GM18508 (cell line): Measurements from ENCODE around the gene MTCL1.

Experiments
- ATAC-seq: cut with Tn5 transposase; IDR thresholded peaks from one replicate; pipeline ENCODE4 v1.9.1; 2021; ENCODE audit warnings: moderate number of reproducible peaks; ENCODE audit not compliant: insufficient read depth, unreplicated experiment

Gene MTCL1

GRCh38 chr18:8685914-8686216 lies 19.5 kb upstream of the MTCL1 start:
- ATAC-seq, result no peak

DNA sequence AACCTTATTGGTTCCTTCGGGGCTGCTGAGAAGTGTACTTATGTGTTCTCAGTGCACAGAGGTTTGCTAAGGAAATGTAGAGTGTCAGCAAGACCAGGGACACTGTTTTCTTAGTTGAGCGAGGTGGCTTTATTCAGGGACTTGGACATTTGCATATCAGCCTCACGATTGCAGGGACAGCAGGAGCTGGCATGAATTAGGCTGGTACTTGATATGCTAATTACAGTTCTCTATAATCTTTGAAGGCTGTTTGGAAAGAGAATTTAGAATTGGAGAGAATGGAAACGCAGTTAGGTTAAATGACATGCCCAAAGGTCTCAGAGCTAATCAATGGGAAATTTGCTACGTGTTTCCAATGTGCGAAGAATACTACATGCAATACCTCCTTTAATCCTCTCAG lies 18.7 kb upstream of the MTCL1 start:
- no peak for ATAC-seq

GRCh38 chr18:8688216-8688800 lies 17.0 kb upstream of the MTCL1 start:
- no peak for ATAC-seq

DNA sequence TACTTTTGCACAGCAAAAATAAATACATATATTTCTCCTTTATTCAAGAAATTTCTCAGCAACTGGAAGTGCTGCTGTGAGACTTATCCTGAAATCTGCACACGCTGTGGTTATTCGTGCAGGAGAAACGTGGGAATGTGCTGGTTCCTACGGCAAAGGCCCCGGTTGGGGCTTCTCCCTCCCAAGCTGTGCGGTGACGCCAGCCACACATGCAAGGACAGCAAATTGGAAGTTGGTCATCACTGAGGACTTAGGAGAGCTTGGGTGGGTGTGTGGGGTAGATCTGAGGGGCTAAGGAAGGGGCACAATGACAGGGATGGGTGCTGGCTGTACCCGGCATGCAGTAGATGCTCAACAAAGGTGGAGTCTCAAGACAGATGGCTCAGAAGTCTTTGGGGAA lies 16.5 kb upstream of the MTCL1 start:
- no peak for ATAC-seq

GRCh38 chr18:8689517-8689916 lies 15.8 kb upstream of the MTCL1 start:
- ATAC-seq, result no peak

DNA sequence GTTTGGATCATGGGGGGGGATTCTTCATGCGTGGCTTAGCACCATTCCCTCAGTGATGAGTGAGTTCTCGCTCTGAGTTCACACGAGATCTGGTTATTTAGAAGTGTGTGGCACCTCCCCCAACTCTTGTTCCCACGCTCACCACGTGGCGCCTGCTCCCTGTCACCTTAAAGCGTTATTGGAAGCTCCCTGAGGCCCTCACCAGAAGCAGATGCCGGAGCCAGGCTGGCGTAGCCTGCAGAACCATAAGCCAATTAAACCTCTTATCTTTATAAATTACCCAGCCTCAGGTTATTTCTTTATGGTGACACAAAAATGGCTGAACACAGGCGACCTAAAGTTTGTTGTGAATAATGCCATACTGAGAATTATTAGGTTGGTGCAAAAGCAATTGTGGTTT lies 10.5 kb upstream of the MTCL1 start:
- ATAC-seq, result no peak

- no peak for ATAC-seq
Observed at GRCh38 chr18:8695932-8696517, 9.3 kb upstream of the MTCL1 start.

- no peak for ATAC-seq
Observed at GRCh38 chr18:8696749-8697211, 8.6 kb upstream of the MTCL1 start.

DNA sequence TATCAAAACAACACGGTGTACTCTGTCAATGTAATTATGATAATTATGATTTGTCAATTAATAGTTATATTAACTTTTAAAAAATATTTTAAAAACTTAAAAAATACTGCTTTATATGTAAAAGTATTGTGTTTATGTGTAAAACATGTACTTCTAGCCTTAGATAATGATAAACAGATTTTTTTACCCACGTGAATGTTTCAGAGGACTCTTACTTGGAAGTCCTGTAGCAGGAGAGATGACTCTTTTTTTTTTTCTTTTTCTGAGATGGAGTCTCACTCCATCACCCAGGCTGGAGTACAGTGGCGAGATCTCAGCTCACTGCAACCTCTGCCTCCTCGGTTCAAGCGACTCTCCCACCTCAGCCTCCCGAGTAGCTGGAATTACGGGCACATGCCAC lies 6.2 kb upstream of the MTCL1 start:
- no peak for ATAC-seq

DNA sequence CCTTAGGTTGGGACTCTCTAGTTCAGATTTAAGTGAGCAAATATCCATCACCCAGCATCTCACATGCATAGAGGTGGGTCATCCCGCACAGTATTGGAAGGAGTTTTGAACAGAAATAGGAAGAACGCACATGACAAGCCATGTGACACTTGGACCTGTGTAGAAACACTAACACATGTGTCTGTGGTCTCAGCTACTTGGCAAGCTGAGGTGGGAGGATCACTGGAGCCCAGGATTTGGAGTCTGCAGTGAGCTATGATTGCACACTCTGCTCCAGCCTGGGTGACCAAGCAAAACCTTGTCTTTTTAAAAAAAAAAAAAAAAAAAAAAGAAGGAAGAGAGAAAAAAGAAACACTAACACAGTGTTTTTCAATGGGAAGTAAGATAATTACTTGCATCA lies 5.4 kb upstream of the MTCL1 start:
- no peak for ATAC-seq

DNA sequence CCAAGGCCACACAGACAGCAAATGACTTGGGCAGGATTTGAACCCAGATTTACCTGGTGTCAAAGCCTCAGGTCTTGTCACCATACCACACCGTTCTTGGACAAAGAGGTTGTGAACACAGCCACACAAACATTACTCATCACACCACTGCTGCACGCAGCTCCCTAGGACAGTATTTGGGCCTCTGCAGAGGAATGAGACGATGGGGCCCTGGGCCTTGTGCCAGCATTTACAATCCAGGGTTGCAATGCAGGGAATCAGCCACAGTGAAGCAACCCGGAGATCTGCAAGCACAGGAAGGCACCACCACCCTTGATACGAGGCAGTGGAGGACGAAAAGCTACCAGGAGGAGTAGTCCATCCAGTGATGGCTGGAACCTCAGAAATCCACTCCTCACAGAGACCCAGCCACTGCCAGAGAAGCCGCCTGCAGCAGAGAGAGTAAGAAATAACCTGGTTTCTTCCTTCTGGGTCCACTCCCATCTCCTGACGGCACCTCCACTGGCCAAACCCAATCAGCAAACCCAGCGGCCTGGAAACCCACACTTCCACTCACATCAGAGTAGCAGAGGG lies 3.7 kb upstream of the MTCL1 start:
- ATAC-seq, result no peak

- no peak for ATAC-seq
Observed at GRCh38 chr18:8702668-8703067, 2.7 kb upstream of the MTCL1 start.

- no peak for ATAC-seq
Observed at GRCh38 chr18:8703092-8703709, 2.2 kb upstream of the MTCL1 start.

DNA sequence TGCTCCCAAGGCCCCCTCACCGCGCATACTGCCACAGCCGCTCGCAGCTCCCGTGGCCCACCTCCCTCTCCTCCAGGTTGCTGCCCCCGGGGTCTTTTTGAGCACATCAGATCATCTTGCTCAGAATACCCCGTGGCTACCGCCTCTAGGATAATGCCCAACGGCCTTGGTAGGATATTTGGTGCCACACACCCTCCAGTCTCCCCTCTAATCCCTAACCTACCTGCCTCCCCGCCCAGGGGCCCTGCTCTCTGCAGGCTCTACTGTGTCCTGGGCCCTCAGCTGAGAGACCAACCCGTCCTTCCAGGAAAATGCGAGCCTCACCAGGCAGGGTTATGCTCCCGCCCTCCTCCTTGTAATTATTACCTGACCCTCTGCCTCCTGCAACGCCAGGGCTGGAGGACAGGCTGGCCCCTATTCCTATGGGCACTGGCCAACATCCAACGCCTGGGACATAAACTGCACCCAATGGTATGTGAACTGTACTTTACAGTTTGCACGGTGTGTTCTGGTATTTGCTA lies 1.5 kb upstream of the MTCL1 start:
- no peak for ATAC-seq

DNA sequence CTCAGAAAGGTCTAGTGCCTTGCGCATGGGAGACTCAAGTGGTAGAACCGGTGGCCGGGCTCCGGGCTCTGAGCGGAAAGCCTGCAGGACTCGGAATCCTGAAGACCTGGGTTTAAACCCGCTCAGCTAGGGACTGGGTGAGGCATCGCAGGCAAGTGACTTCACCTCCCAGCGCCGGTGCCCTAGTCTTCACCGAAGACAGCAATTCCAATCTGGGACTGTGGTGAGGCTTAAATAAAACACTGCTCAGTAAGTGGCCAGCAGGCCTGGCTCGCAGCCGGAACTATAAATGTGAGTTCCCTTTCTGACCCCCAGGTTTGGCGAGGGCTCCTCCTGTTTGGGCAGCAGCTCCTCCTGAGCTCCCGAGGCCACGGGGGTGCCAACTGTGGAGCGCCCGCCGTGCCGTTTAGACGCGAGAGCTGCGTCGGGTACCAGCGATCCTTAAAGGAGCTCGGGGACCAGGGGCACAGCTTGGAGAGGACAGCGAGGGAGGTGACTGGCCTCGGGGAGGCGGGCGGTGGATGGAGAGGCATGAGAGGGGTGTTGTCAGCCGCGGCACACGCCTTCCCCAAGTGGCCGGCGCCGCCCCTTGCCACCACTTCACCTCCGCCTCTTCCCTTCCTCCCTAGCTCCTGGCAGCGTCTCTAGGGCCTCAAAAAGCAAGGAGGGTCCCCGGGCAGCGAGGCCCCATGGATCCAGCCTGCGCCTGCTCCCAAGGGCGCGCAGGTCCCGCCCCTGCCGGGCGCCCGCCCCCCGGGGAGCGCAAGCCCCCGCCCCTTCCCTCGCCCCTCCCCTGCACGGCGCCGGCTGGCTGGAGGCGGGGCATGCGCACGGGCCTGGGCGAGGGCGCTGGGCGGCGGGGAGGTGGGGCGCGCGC lies 757 bp upstream of the MTCL1 start:
- no peak for ATAC-seq

DNA sequence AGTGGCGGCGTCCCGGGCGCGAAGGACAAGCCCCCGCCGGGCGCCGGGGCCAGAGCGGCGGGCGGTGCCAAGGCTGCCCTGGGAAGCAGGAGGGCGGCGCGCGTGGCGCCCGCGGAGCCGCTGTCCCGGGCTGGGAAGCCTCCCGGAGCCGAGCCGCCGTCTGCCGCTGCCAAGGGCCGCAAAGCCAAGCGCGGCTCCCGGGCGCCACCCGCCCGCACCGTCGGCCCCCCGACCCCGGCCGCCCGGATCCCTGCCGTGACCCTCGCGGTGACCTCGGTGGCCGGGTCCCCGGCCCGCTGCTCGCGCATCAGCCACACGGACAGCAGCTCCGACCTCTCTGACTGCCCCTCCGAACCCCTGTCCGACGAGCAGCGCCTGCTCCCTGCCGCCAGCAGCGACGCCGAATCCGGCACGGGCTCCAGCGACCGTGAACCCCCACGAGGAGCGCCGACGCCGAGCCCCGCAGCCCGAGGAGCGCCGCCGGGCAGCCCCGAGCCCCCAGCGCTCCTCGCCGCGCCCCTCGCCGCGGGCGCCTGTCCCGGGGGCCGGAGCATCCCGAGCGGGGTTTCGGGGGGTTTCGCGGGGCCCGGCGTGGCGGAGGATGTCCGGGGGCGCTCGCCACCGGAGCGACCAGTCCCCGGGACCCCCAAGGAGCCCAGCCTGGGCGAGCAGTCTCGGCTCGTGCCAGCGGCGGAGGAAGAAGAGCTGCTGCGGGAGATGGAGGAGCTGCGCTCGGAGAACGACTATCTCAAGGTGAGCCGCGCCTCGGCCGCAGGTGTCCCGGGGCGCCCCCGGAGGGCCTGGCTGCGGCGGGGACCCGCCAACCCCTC lies 820 bp downstream of the MTCL1 start:
- ATAC-seq, result no peak

- no peak for ATAC-seq
Observed at GRCh38 chr18:8706791-8707555, 1.6 kb downstream of the MTCL1 start.

DNA sequence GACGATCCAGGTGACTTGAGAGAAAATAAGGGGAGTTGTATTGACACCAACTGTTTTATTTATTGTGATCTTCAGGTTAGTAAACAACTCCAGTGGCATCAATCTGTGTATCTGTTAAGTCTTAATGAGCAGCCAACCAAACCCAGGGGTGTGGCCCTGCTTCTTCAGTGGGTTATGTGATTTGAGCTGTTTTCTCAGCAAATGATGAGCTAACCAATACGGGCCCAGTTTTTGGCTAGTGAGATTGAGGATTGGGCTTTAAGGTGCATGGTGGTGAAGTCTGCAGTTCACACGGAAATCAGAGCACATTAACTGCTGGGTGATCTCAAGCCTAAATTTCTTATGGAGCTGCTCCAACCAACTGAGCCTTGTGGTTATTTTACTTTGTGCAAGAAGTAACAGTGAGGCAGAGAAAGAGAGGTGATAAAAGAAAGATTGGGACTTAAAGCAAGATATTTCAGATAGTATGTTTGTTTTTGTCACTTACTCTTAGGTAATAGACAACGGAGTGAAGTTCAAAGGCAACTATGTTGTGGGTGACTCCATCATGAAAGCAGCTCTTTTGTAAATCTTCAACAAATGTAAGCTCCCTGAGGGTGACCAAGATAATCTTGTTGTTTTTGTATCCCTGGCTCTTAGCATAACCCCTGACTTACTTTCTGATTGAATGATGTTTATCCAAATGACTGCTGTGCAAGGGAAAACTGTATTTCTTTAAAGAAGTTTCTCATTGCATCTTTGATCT lies 2.4 kb downstream of the MTCL1 start:
- ATAC-seq, result no peak
